Activated T-cell treated with anti-CD3 and anti-CD28 coated beads, Interleukin-2, amount 50 U/mL, for 4 hours (primary cell): Measurements from ENCODE around the gene KAT6B. TPM values are rescaled to one million over a fixed set of nuclear protein-coding genes. Genes with fewer than 3 reads are reported as not detected.

ENCODE experiments used
- ATAC-seq, 2 donors: fragments of 200-7000 bp; cut with Tn5 transposase; one replicate each; pipeline ENCODE4 v1.10.0; 2021
- DNase-seq: peaks from one replicate; pipeline ENCODE4 v3.0.0-alpha.2; 2020
- H3K27me3 Mint-ChIP-seq: one replicate; pipeline ENCODE4 v1.8.0; 2021; ENCODE audit warnings: low read depth, mixed read lengths
- H3K36me3 Mint-ChIP-seq: one replicate; pipeline ENCODE4 v1.8.0; 2022; ENCODE audit warnings: mixed read lengths; ENCODE audit not compliant: insufficient read depth
- H3K4me1 Mint-ChIP-seq: one replicate; pipeline ENCODE4 v1.8.0; 2021; ENCODE audit warnings: low read depth, mixed read lengths
- H3K4me3 Mint-ChIP-seq: one replicate; pipeline ENCODE4 v1.8.0; 2021; ENCODE audit warnings: mild to moderate bottlenecking, moderate library complexity, mixed read lengths
- H3K9me3 Mint-ChIP-seq: one replicate; pipeline ENCODE4 v1.8.0; 2021; ENCODE audit warnings: mixed read lengths
- total RNA-seq, 3 donors: library from RNA; stranded (reverse); gene quantifications; one replicate each; pipeline ENCODE4 v1.2.1, GENCODE V29; 2021

KAT6B gene
- total RNA-seq, 3 donors from 2014 or later: 14.4 to 15.4 (median 14.6) TPM

DNA sequence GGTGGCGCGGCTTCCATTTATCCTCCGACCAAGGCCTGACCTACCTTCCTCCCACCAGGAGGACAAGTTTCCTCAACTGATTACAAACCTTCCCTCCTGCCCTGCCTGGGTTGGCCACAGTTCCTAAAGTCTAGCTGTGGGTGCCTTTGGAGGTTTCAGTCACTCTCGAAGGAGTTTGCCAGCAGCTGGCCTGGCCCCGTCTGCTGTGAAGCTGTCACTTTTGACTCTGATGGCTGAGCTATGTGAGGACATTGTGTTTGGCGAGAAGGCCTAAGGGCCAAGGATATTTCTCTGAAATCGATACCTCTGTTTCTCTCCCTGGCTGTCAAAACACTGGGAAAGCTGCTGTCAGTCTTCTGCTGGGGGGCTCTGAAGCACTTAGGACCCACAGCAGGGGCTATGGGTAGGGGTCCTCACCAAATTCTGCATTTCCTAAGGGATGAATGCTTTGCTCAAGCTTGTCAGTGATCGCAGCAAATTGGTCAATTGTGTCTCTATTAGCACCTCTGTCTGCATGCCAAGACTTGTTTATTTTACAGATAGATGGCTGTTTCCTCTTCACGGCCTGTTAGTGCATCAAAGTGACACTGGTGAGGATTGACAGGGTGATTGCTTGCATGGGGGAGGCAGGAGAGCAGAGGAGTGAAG lies 253.2 kb downstream of the KAT6B start:
- H3K27me3 Mint-ChIP-seq: no peaks in the 10 kb centered on the region
- H3K36me3 Mint-ChIP-seq: no peaks in the 10 kb centered on the region
- ATAC-seq (no peak), DNase-seq (no peak)
- no peak overlapping the region for H3K4me3 Mint-ChIP-seq
- no peaks in the 10 kb centered on the region for H3K4me1 Mint-ChIP-seq
- peaks cover 9% of the 10 kb centered on the region for H3K9me3 Mint-ChIP-seq

DNA sequence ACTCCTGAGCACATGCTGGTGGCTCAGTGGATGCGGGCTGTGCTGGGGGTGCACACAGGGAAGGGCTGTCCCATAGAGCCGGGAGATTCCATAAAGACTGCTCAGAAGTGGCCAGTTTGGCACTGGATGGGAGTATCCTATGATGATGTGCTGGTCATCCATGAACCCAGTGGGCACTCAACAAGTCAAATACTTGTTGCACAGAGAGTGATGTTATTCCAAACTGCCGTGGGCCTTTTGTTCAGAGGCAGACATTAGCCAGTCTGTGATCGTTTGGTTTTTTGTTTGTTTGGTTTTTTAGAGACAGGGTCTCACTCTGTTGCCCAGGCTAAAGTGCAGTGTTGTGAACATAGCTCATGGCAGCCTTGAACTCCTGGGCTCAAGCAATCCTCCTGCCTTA lies 254.2 kb downstream of the KAT6B start:
- DNase-seq (no peak), ATAC-seq (no peak)
- no peaks in the 10 kb centered on the region for H3K36me3 Mint-ChIP-seq
- no peak overlapping the region for H3K4me3 Mint-ChIP-seq
- no peaks in the 10 kb centered on the region for H3K27me3 Mint-ChIP-seq
- peaks cover 9% of the 10 kb centered on the region for H3K9me3 Mint-ChIP-seq
- no peaks in the 10 kb centered on the region for H3K4me1 Mint-ChIP-seq

GRCh38 chr10:75081379-75081778 lies 255.0 kb downstream of the KAT6B start:
- Mint-ChIP-seq H3K9me3 (peaks cover 9% of the 10 kb centered on the region), H3K4me3 (no peak overlapping the region), H3K36me3 (no peaks in the 10 kb centered on the region), H3K27me3 (no peaks in the 10 kb centered on the region), H3K4me1 (no peaks in the 10 kb centered on the region)
- ATAC-seq (no peak), DNase-seq (no peak)
